Thyroid gland (tissue), 4 donors: ENCODE measurements around the gene DCST1. TPM values are rescaled to one million over a fixed set of nuclear protein-coding genes. Genes with fewer than 3 reads are reported as not detected.

Experiments used
- DNase-seq, 2 donors: peaks; one replicate each; pipeline ENCODE4 v3.0.0-alpha.2; 2019
- H3K27ac ChIP-seq, 3 donors: fragments of 200-600 bp; sonication (generic); 1 replicate in 2 of 3; 2 replicates in 1 of 3; pipeline ENCODE4 v1.5.1; 2016 to 2019; ENCODE audit warnings: mild to moderate bottlenecking in 1 of 3, moderate library complexity in 1 of 3
- H3K27me3 ChIP-seq: fragments of 200-600 bp; sonication (generic); one replicate; pipeline ENCODE4 v1.5.1; 2019
- H3K36me3 ChIP-seq, 2 donors: fragments of 200-600 bp; sonication (generic); one replicate each; pipeline ENCODE4 v1.5.1; 2016 to 2019
- H3K4me1 ChIP-seq, 2 donors: fragments of 200-600 bp; sonication (generic); one replicate each; pipeline ENCODE4 v1.5.1; 2017 to 2019
- H3K4me3 ChIP-seq, 3 donors: fragments of 200-600 bp; sonication (generic); replicated peaks in 1 of 3; 1 replicate in 2 of 3; 2 replicates in 1 of 3; pipeline ENCODE4 v1.5.1; 2016; ENCODE audit warnings: mild to moderate bottlenecking in 1 of 3
- H3K9me3 ChIP-seq: fragments of 200-600 bp; sonication (generic); one replicate; pipeline ENCODE4 v1.5.1; 2017
- POLR2A ChIP-seq, 2 donors: fragments of 450-650 bp; IDR thresholded peaks; one replicate each; pipeline ENCODE4 v1.6.1; 2017; ENCODE audit warnings: antibody characterized with exemption in 2 of 2, mild to moderate bottlenecking in 2 of 2, moderate library complexity in 1 of 2
- WGBS, 2 donors: methylation state at CpG; one replicate each; pipeline ENCODE4 v1.1.5; 2017; 5-methylcytosine and 5-hydroxymethylcytosine counted together
- intact Hi-C: fragments of 100-400 bp; cut with DNase I; formaldehyde crosslinking; loops from one replicate; pipeline ENCODE4 v1.15.1; 2023
- total RNA-seq, 4 donors: library from RNA; depleted of rRNA; stranded (reverse); fragments of >200 nt; gene quantifications; one replicate each; pipeline ENCODE4 v1.2.3, GENCODE V29; 2016
- TF ChIP-seq, protein P1 (sequence below), 6 experiments: fragments of 200-600 bp in 3 of 6; fragments of 450-650 bp in 3 of 6; sonication (generic) in 3 of 6; IDR thresholded peaks; one replicate each; pipeline ENCODE4 v1.5.1; 2016 to 2019; ENCODE audit warnings: antibody characterized with exemption in 6 of 6, mild to moderate bottlenecking in 2 of 6, inconsistent platforms in 1 of 6, moderate library complexity in 1 of 6

The DCST1 gene
- total RNA-seq, 4 donors from 2014 or later, result 0.24 TPM; not detected in 3

DNA sequence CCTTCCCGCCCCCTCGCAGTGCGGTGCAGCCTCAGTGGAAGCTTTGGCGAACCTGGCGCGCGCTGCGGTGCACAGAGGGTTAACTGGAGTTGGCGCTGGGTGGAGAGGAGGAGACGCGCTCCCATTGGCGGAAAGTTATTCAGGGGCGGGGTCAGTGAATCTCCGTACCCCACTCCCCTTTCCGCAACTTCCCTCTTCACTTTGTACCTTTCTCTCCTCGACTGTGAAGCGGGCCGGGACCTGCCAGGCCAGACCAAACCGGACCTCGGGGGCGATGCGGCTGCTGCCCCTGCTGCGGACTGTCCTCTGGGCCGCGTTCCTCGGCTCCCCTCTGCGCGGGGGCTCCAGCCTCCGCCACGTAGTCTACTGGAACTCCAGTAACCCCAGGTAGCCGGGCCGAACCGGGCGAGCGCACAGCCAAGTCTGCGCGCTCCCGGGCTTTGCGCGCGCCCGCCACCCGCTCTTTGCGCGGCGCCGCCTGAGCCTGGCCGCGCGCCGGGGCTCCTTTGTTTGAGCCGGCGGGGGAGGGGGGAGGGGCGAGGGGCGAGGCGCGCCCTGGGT is 30.0 kb downstream of the DCST1 start, which contains the start of gene EFNA4:
Gene EFNA4, plus strand, starts transcription at position 191 of the 561 bp plus-strand sequence. Its CDS starts 84 bp downstream, at position 275.
- WGBS, 2 donors, result 0 to 2% methylated on average over 29 to 30 of the region's 57 CpGs
- peak; percentile 89 to 90 for DNase-seq
- H3K27ac ChIP-seq, result peak within 1 kb of the TSS; percentile 40 to 76 (median 67)
- H3K4me3 ChIP-seq, result peak within 1 kb of the TSS; percentile 75 to 92 (median 81)
- TF ChIP-seq, protein P1, sequence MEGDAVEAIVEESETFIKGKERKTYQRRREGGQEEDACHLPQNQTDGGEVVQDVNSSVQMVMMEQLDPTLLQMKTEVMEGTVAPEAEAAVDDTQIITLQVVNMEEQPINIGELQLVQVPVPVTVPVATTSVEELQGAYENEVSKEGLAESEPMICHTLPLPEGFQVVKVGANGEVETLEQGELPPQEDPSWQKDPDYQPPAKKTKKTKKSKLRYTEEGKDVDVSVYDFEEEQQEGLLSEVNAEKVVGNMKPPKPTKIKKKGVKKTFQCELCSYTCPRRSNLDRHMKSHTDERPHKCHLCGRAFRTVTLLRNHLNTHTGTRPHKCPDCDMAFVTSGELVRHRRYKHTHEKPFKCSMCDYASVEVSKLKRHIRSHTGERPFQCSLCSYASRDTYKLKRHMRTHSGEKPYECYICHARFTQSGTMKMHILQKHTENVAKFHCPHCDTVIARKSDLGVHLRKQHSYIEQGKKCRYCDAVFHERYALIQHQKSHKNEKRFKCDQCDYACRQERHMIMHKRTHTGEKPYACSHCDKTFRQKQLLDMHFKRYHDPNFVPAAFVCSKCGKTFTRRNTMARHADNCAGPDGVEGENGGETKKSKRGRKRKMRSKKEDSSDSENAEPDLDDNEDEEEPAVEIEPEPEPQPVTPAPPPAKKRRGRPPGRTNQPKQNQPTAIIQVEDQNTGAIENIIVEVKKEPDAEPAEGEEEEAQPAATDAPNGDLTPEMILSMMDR (IDR thresholded peaks at IDR 0.05), result no peak
- peak in 1 of 2 donors; percentile 77 for TF ChIP-seq POLR2A (IDR thresholded peaks at IDR 0.05)
- no peaks in the 10 kb centered on the region for H3K9me3 ChIP-seq
- H3K27me3 ChIP-seq, result no peaks in the 10 kb centered on the region
- peaks cover 26 to 31% of the 10 kb centered on the region in 2 donors for H3K4me1 ChIP-seq
- H3K36me3 ChIP-seq, result peaks cover 0 to 3% of the 10 kb centered on the region in 2 donors
- intact Hi-C loops, result loop anchor here (2.0 to 10.0 kb wide), 3 partner anchors 21 to 499 kb away; partner anchors contain the start of gene CHRNB2

GRCh38 chr1:155064111-155064831 is 30.6 kb downstream of the DCST1 start:
- H3K4me1 ChIP-seq, result peaks cover 26 to 31% of the 10 kb centered on the region in 2 donors
- WGBS, 2 donors, result 12 to 14% methylated on average over 13 to 14 of the region's 14 CpGs
- DNase-seq, result peak; percentile 48 to 56
- H3K4me3 ChIP-seq, result peak overlapping the region; percentile 75 to 92 (median 81)
- no peaks in the 10 kb centered on the region for H3K9me3 ChIP-seq
- no peaks in the 10 kb centered on the region for H3K27me3 ChIP-seq
- H3K36me3 ChIP-seq, result no peaks in the 10 kb centered on the region
- TF ChIP-seq, protein P1 (IDR thresholded peaks at IDR 0.05), result no peak
- no peak for TF ChIP-seq POLR2A (IDR thresholded peaks at IDR 0.05)
- intact Hi-C loops, result loop anchor here (10.0 kb wide), 2 partner anchors 399 to 499 kb away; partner anchors contain the start of gene CHRNB2
- peak overlapping the region; percentile 40 to 76 (median 67) for H3K27ac ChIP-seq

- no peaks in the 10 kb centered on the region for H3K36me3 ChIP-seq
- intact Hi-C loops, result loop anchor here (10.0 kb wide), 2 partner anchors 400 to 500 kb away; partner anchors contain the start of gene CHRNB2
- no peak overlapping the region for H3K27ac ChIP-seq
- WGBS, 2 donors, result 75 to 76% methylated on average over 5 of the region's 5 CpGs
- H3K4me3 ChIP-seq, result no peak overlapping the region
- no peak for DNase-seq
- H3K4me1 ChIP-seq, result peaks cover 26 to 31% of the 10 kb centered on the region in 2 donors
- H3K9me3 ChIP-seq, result no peaks in the 10 kb centered on the region
- no peaks in the 10 kb centered on the region for H3K27me3 ChIP-seq
- TF ChIP-seq, protein P1 (IDR thresholded peaks at IDR 0.05), result no peak
- TF ChIP-seq POLR2A (IDR thresholded peaks at IDR 0.05), result no peak
Observed at GRCh38 chr1:155064832-155065429, 31.3 kb downstream of the DCST1 start.

DNA sequence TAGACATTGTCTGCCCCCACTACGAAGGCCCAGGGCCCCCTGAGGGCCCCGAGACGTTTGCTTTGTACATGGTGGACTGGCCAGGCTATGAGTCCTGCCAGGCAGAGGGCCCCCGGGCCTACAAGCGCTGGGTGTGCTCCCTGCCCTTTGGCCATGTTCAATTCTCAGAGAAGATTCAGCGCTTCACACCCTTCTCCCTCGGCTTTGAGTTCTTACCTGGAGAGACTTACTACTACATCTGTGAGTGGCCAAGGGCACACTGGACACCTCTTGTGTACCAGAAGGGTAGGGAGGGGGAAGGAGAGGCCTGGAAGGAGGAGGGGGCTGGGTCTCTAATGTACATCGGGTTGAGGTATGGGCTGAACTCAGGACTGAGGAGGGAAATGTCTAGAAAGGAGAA is 33.2 kb downstream of the DCST1 start:
- no peak for TF ChIP-seq POLR2A (IDR thresholded peaks at IDR 0.05)
- TF ChIP-seq, protein P1 (IDR thresholded peaks at IDR 0.05), result no peak
- Histone ChIP-seq H3K9me3 (no peaks in the 10 kb centered on the region), H3K36me3 (no peaks in the 10 kb centered on the region), H3K27ac (no peak overlapping the region), H3K4me3 (no peak overlapping the region), H3K27me3 (no peaks in the 10 kb centered on the region), H3K4me1 (peaks cover 32 to 41% of the 10 kb centered on the region in 2 donors)
- 80 to 91% methylated on average over 8 of the region's 8 CpGs for WGBS, 2 donors
- intact Hi-C loops, result loop anchor here (10.0 kb wide), 2 partner anchors 402 to 502 kb away; partner anchors contain the start of gene CHRNB2
- no peak for DNase-seq
